Myocyte (in vitro differentiated cells): ENCODE results near the gene PIK3C3. TPM values are rescaled to one million over a fixed set of nuclear protein-coding genes. Genes with fewer than 3 reads are reported as not detected.

Source experiments
- DNase-seq: peaks from one replicate; pipeline ENCODE4 v3.0.0-alpha.2; 2012; ENCODE audit warnings: low read depth
- polyA plus RNA-seq: library from polyadenylated mRNA; unstranded; fragments of >200 nt; gene quantifications from one replicate; pipeline ENCODE4 v1.2.1, GENCODE V29; 2012; ENCODE audit warnings: missing spikeins
- total RNA-seq: library from RNA; depleted of rRNA; stranded (reverse); fragments of >200 nt; gene quantifications from 2 replicates; pipeline ENCODE4 v1.2.3, GENCODE V29; 2014

PIK3C3 gene
- total RNA-seq, result 39.3 and 43.2 TPM in 2 replicates
- 20.9 TPM for polyA plus RNA-seq

DNA sequence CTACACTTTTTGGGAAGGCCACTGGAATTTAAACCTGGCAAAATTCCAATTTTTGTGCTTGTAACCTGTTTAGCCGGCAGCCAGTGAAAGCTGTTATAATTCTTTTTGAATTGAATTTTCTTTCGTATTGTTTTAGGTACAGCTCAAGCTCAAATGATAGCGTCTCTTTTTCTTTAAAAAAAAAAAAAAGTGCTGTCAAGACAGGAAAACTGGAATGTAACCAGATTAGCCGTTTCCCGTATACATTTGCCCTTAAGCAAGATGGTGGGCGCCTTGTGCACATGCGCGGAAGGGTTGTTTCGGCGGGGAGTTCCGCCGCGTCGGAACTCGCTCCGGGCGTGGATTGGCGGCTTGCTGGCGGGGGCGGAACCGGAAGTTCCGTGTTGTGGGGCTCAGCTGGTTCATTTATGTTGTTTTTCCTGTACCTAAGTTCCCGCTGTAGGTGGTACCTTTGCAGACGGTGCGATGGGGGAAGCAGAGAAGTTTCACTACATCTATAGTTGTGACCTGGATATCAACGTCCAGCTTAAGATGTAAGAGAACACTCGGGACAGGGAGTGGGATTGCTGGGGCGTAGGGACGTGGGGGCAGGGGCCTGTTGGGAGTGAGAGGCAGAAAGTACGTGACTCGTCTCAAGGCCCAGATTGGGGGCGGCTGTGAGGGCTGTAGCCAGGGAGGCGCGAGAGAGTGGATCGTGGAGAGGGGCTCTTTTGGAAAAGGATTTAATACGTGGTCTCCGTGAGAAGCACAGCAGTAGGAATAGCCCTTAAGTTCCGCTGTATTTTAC, at the start of gene PIK3C3:
PIK3C3 (plus strand) TSS at position 408 of the 787 bp plus-strand sequence; CDS start at position 466, 58 bp downstream.
- DNase-seq, result peak; percentile 97

DNA sequence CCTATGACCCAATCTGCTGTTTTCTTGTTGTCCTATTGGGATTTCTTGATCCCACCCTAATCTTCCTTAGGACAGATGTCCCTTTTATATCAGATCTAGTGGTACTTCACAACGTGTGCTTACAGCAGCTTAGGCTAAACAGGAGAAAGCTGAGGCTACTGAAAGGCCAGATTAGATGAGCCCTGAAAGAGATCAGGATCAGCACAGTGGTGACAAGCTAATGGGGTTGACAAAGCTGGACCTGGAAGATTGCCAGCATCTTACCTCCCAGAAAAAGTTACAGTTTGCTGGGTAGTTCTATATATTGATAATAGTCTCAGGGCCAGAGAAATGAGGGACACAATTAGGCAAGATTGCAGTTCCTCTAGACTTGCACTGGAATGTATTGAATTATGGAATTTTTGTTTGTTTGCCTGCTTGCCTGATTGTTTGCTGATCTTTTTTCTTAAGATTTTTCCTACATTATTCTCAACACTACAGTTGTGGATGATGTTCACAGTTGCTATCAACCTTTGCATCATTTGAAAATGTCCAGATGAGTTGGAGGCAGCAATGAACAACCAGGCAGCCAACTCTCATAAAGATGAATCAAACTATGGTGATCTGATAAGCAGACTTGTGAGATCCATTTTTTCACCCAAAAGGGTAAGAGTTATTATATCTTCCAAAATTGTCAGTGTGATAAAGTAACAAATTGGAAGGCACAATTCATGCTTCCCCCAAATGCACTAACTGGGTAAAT, 49.1 kb upstream of the PIK3C3 start:
- no peak for DNase-seq

DNA sequence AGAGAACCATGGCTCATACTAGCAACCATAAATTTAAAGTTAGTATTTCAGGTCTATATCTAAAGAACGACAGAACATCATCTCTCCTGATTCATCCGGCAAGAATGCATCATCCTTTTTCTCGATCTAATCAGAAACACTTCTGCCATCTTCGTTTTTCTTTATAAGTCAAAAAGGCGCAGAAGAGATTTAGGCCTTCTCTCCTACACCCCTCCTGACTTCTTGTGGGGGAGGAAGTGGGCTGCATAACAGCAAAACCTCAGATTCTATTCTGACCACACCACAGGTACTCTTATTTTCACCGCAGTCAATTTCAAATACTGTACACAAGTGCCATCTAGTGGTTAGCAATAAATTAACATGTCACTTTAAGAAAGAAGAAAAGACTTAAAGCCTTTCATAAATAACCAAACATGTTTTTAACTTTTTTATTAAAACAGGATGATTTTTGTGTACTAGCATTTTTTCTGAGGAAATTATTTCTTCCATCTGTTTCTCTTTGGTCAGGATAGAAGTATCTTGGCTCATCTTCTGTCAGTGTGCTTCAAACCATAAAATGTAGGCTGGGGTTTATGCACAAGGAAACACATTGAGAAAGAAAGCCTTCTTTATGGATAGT, 48.4 kb upstream of the PIK3C3 start:
- peak; percentile 51 for DNase-seq

DNA sequence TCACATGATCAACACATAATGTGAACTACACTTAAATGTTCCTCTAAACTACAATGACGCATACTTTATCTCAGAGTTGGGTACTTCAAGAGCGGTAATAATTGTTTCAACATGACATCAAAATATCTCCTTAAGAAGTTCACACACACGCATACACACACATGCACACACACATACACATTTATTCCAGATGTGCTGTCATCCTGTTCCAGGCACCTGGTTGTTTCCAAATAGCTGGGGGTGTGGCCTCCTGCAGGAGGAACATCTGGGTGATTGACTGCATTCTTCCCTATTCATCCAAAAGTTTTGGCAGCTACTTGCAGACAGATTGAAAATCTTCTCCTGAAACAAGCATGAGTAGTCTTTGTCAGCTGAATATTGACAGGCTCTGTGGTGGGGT, 37.9 kb upstream of the PIK3C3 start:
- DNase-seq, result no peak

DNA sequence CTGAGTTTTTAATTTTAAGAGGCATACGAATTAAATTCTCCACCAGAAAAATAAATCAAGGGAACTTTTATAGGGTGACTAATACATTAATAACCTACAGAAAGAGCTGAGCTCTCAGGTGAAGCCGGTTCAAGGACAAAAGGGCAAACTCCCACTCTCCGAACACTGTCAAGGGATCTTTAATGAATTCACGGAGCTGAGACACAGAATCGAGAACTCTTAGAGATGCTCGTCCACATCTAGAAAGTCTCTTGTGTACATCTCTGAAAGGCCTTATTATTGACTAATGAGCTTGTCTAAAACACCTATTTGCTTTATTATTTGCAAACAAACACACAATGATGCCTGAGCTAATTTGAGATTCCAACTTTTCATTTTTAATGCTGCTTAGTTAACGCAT, 33.3 kb upstream of the PIK3C3 start:
- DNase-seq, result no peak

DNA sequence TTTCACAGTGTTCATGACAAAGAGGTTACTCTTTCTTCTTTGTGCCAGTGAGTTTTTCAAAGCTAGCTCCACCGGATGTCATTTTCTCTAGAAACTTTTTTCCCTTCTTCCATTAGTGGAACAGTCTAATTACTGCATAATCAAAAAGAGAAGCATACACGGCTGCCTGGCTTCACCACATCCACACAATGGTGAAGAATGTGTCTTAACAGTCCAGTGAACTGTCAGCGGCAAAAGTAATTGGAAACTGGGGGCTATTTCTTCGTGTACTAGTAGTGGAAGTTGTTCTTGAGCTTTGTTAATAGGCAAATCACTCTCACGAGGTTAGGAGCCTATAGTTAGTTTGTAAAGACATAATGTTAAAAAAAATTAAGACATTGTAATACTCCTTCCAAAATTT, 32.9 kb upstream of the PIK3C3 start:
- no peak for DNase-seq

DNA sequence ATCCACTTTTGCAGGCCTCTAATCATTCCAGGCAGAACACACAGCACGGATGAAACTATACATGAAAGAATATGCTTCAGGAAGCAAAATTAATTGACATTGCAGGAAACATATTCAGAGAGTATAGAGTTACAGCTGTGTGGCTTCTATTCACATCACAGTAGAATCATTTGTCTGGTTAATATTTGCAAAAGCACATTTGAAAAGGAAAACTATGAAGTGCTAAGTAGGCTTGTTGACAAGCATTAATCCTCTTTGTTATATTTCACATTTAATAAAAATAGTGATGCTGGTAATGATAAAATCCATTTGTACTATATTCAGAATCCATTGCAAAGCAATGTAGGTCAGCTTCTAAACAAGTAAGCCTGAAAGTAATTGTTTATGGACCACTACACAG, 32.2 kb upstream of the PIK3C3 start:
- no peak for DNase-seq

DNA sequence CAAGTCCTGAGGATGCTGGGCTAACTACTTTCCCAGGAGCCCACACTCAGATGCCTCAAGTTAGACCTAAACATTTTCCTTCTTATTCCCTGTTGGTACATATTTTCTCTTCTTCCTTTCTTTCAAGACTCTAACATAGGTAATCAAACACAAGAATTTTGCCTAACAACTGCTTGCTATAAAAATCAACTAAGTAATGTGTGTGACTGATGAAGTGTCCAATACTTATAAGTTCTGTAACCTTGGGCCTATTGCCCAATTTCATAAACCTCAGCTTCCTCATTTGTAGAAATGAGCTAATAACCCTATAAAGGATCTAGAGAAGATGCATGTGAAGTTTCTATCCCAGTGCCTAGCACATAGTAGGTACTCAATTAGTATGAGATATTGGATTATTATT, 31.6 kb upstream of the PIK3C3 start:
- DNase-seq, result no peak

DNA sequence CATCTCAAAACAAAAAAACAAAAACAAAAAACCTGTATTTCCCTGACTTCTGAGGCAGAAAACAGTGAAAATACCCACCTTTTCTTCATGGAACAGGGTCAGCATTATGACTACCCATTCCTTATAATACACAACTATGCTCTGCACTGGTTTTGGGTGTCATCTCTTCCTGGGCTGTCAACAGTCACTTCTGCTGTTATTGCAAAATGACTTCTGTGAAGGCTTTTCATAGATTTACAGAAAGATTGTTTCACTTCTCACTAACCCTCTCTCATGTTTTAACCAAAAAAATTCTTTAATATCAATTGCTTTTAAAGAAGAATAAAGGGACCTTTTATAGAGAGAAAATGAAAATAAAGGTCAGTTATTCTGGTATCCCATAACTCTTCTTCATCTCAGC, 26.5 kb upstream of the PIK3C3 start:
- DNase-seq, result no peak

DNA sequence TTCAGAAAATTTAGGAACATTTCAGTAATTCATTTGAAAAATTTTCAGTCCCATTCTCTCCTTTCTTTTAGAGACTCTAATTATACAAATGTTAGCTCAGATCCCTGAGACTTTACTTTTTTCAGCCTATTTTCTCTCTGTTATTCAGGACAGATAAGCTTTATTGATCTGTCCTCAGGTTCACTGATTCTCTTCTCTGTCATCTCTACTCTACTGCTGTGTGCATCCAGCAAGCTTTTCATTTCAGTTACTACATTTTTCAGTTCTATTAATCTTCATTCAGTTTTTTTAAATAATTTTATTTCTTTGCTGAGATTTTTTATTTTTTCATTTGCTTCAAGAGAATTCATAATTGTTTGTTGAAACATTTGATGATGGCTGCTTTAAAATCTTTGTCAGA, 22.1 kb upstream of the PIK3C3 start:
- DNase-seq, result no peak

DNA sequence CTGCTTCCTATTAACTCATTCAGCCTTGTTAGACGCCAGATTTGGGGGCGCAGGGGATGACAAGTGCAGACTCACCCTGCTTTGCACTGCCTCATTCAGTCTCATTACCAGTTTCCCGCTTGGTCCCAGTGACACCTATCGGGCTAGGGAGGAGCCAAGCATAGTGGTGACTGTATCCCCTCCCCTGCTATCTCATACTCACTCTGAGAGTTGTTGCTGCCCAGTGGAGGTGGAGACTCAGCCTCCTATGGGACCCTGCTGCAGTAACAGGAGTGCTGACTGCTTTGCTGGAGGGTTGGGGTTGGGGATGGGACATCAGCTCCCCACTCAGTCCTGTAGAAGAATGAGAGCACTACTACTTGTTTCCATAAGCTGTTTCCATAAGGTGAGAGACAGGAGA, 21.3 kb upstream of the PIK3C3 start:
- DNase-seq, result no peak

DNA sequence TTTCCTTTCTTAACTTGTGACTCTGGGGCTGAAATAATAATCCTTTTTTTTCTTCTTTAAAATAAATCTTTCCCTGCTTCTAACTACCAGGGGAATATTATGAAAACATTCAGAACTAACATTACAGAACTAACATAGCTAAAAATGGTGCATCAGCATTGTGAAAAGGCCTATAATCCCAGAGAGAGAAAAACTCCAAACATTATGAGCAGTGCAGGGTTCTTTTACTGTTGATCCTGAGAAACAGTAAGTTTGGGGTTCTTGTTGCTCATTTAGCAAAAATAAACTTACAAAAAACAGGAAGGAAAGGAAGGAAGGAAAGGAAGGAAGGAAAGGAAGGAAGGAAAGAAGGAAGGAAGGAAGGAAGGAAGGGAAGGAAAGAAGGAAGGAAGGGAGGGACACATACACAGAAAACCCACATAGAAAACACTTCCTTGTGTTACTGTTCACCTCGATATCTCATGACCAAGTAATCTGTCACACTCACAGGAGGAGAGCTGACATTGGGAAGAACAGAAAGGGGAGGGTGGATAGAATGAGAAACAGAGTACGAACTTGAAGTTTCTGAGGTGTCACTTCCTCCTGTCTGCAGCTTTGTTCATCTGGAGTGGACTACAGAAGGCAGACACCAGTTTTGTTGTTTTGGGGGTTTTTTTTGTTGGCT, 18.4 kb upstream of the PIK3C3 start:
- no peak for DNase-seq

DNA sequence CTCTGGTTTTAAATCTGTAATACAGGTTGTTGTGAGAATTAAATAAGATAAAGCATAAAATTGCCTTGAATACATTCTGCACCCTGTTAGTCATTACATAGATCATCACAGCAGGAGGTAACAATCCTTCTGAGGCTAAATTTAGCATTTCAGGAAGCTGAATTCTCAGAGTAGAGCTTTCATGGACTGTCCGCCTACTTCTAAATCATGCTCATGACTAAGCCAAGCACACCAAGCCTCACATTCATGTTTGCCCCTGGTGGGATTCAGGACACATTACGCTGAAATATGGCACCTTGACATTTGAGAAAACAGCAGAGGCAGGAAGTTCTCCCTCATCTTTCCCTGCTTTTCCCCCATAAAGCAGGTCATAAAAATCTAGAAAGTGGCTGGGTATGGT, 16.6 kb upstream of the PIK3C3 start:
- DNase-seq, result peak; percentile 51

DNA sequence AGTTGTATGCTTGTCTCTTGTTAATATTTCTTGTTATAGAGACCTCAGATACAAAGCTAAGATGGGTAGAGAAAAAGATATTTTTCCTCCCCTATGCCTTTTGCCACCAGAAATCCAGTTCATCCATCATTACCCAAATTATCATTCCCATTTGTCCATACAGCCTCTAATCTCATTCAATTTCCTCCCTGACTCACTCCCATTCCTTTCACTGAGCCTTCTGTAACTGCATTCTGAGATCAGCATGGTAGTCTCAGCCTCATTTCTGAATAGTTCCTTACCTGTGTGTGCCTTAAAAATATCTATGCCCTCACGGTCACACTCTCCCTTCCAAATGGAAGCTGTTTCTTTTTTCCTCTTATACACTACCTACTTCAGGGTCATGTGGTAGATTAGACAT, 15.7 kb upstream of the PIK3C3 start:
- no peak for DNase-seq

DNA sequence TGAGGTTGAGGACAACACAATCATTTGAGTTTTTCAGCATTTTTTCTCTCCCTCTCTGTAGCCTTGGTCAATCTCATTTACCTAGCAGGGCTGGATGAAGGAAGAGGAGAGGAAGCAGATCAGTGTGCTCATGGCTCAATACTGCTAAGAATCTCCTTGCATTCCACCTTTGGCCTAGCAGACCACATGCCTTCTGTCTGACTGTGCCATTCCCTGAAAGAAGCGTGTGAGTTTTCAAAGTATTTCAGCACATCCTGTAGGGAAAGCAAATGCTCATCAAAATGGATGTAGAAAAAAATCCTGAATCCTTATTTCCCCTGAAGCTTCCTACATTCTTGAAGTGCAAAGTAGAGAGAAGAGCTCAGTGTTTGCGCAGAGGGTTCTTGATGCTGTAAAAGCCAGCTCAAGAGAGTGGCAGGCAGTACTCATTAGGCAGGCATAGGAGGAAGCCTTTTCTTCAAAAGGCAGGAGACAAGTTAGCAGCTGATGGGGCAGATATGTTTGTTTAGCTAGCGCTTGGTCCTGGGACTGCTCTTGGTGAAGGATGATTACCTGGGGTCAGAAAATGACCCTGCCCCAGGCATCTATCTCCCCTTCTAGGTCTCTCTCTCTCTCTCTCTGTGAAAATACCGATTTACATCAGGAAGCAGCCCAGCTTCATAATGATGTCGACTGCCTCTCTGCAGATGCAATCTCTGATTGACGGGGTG, 14.4 kb upstream of the PIK3C3 start:
- peak; percentile 62 for DNase-seq

DNA sequence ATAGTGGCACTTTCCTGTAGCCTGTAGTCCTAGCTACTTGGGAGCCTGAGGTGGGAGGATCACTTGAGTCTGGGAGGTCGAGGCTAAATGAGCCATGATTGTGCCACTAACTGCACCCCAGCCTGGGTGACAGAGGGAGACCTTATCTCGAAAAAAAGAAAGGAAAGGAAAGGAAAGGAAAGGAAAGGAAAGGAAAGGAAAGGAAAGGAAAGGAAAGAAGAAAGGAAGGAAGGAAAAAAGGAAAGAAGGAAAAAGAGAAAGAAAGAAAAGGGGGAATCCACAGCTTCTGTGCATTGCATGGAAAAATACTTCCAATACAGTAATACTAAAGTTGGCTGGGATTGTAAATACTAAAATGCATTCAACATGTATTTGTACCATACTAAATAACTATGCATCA, 12.8 kb upstream of the PIK3C3 start:
- no peak for DNase-seq

DNA sequence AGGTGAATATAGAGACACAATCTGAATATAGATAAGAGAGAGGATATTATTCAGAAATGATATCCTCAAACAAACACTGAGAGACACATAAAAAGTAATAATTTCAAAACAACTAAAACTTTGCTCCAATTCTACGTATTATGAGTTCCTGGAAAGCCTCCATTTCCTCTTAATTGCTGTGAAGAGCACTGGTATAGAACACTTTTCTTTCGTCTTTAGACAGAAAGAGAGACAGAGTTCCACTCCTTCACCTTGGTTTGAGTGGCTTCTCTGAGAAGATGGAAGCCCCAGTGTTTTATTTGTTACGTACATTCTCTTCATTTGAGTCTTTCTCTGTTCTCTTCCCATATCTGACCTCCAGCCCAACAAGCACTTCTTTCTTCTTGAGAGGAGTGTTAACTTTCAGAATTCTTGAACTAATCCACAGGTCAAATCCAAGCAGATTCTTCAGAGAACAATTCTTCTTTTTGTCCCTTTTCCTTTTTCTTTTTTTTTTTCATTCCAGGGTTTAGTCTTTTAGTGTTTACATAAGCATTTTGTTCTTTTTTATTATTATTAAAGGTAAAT, 6.4 kb upstream of the PIK3C3 start:
- no peak for DNase-seq

DNA sequence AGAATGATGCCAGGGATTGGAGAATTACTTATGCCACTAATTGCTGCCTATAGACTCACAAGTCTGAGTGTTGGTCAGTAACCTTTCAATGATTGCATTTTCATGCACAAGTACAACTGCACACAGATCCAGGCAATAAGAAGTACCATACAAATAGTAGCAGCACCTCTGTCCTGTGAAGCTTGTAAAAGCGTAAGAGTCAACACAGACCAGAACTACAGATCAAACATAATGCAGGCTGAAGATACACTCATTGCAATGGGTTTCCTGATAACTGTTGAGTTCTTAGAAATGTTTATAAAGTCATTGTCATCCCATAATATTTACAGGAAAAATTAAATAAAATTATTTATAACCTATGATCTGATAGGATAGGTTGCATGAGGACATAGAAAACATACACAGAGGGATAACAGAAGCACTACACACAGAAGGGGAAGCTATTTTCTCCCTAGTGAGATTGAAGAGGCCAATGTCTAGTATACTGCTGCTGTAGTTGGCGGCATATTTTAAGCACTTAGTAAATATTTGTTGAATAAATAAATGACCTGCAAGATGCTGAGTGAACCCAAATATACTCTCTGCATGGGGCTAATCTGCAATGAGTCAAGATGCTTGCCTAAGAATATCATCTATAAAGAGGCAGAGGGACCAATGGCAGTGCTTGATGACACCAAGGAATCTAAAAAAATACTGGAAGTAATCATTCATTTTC, 5.7 kb upstream of the PIK3C3 start:
- DNase-seq, result no peak

DNA sequence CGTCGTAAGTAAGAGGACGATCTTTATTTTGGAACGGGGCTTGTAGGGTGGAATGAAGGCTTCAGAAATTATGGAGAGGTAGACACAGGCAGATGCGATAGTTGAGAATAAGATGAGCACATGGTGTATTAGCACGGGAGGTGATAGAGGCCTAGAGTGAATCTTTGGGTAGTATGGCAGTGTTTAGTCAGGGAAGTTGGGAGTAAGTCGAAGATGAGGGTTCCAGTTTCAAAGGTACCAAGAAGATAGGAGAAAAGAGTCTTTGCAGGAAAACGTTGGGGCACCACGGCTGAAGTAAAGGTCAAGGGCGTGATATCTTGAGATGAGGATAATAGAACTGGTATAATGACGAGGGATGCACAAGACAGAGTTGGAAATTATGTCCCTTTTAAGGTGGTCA, 654 bp downstream of the PIK3C3 start:
- DNase-seq, result no peak

DNA sequence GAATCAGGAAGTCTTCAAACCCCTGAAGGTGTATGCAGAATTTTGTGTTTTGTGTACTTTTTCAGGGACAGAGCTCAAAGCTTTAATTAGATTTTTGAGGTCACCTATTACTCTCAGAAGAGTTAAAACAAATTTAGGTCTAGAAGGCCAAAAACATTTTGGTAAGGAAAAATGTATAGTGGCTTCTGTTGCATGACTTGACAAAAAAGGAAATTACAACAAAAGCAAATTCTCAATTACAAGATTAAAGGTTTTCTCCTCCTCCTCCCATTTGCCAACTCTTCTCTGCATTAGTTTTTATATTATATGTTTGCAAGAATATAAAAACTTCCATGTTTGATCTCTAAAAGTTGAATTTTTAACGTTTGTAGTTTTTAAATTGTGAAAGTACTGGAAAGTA, 4.0 kb downstream of the PIK3C3 start:
- no peak for DNase-seq
